ENCODE measurements around the gene TBC1D4. TPM values are rescaled to one million over a fixed set of nuclear protein-coding genes. Genes with fewer than 3 reads are reported as not detected.

The TBC1D4 gene
- total and polyA plus RNA-seq, 9 of the 15 experiments (the other 6 are each of a cell fraction or from before 2014, with no cell fraction given): 2.8 to 12.3 (median 7.0) TPM

GRCh38 chr13:75305059-75305458, 176.9 kb downstream of the TBC1D4 start (continued):
- TF ChIP-seq ZNF592 (IDR thresholded peaks at IDR 0.05) (peak; percentile 64; the same call in 1 of the 2 replicates), GATAD2B (IDR thresholded peaks at IDR 0.05; ENCODE audit: borderline replicate concordance) (no peak), SETDB1 (IDR thresholded peaks at IDR 0.05; ENCODE audit: low read length) (no peak), ZBTB17 (CRISPR knock-in tag; IDR thresholded peaks at IDR 0.05) (no peak), MNT (conservative IDR thresholded peaks at IDR 0.05) (0 out of 4 replicates have a peak, but pooled peaks of 1 of the 2 experiments have one; percentile 32), PHTF2 (CRISPR knock-in tag; IDR thresholded peaks at IDR 0.05) (no peak), THAP12 (CRISPR knock-in tag; IDR thresholded peaks at IDR 0.05) (no peak), RBM22 (IDR thresholded peaks at IDR 0.05; ENCODE audit: low read depth, low read length, poor library complexity, severe bottlenecking) (no peak), CC2D1A (IDR thresholded peaks at IDR 0.05) (peak; percentile 54; the same call in 1 of the 2 replicates), EGR1 (conservative IDR thresholded peaks at IDR 0.05) (no peak), CHAMP1 (IDR thresholded peaks at IDR 0.05) (0 out of 2 replicates have a peak, but pooled peaks have one; percentile 67), EP400 (IDR thresholded peaks at IDR 0.05) (peak; percentile 35; the same call in 1 of the 2 replicates), NFIC (IDR thresholded peaks at IDR 0.05) (peak; percentile 91), L3MBTL2 (IDR thresholded peaks at IDR 0.05) (0 out of 2 replicates have a peak, but pooled peaks have one; percentile 37)

Measured in K562 (cell line).